Sigmoid colon (tissue), 7 donors: ENCODE measurements around the gene ZNF485. TPM values are rescaled to one million over a fixed set of nuclear protein-coding genes. Genes with fewer than 3 reads are reported as not detected.
"Not testable (repeated sequence)": the region's sequence is repeated elsewhere in the genome, so short reads cannot be mapped to it uniquely, and the experiment has no call there.

Experiments
- DNase-seq: peaks from one replicate; pipeline ENCODE4 v3.0.0-alpha.2; 2019
- H3K27ac ChIP-seq, 4 donors: fragments of 200-600 bp; sonication (generic); one replicate each; pipeline ENCODE4 v1.5.1; 2016 to 2019; ENCODE audit warnings: mild to moderate bottlenecking in 1 of 4
- H3K27me3 ChIP-seq, 3 donors: fragments of 200-600 bp; sonication (generic); one replicate each; pipeline ENCODE4 v1.5.1; 2019; ENCODE audit warnings: mild to moderate bottlenecking in 1 of 3
- H3K36me3 ChIP-seq, 4 donors: fragments of 200-600 bp; sonication (generic); one replicate each; pipeline ENCODE4 v1.5.1; 2016 to 2019
- H3K4me1 ChIP-seq, 4 donors: fragments of 200-600 bp; sonication (generic); one replicate each; pipeline ENCODE4 v1.5.1; 2017 to 2019
- H3K4me3 ChIP-seq, 4 donors: fragments of 200-600 bp; sonication (generic); one replicate each; pipeline ENCODE4 v1.5.1; 2017 to 2019; ENCODE audit warnings: mild to moderate bottlenecking in 2 of 4, moderate library complexity in 1 of 4
- H3K9me3 ChIP-seq, 4 donors: fragments of 200-600 bp in 3 of 4; sonication (generic) in 3 of 4; one replicate each; pipeline versions ENCODE4 v1.5.1 to v1.6.1; 2013 to 2019
- EP300 ChIP-seq, 4 donors: sonication (generic); formaldehyde crosslinking; IDR thresholded peaks; one replicate each; pipeline ENCODE4 v1.6.1; 2017; ENCODE audit warnings: antibody characterized with exemption in 4 of 4
- POLR2A ChIP-seq, 2 donors: fragments of 450-650 bp; IDR thresholded peaks; one replicate each; pipeline ENCODE4 v1.6.1; 2016; ENCODE audit warnings: antibody characterized with exemption in 2 of 2, mild to moderate bottlenecking in 2 of 2, moderate library complexity in 2 of 2
- POLR2AphosphoS5 ChIP-seq, 4 donors: sonication (generic); formaldehyde crosslinking; IDR thresholded peaks; one replicate each; pipeline ENCODE4 v1.6.1; 2017; ENCODE audit warnings: antibody characterized with exemption in 4 of 4
- WGBS, 2 donors: extraction: QIAGEN DNeasy Blood & Tissue Kit; methylation state at CpG; one replicate each; pipeline ENCODE4 v1.1.7; 2013; 5-methylcytosine and 5-hydroxymethylcytosine counted together
- intact Hi-C: fragments of 100-400 bp; cut with DNase I; formaldehyde crosslinking; loops from one replicate; pipeline ENCODE4 v1.15.1; 2023
- polyA plus RNA-seq, 3 donors: library from polyadenylated mRNA; stranded (reverse); fragments of 200-250 nt; gene quantifications; one replicate each; pipeline ENCODE4 v1.2.3, GENCODE V29; 2013
- total RNA-seq, 4 donors: library from RNA; depleted of rRNA; stranded (reverse); fragments of >200 nt; gene quantifications; one replicate each; pipeline ENCODE4 v1.1.0, GENCODE V29; 2016
- TF ChIP-seq, protein P1 (sequence below), 4 experiments: fragments of 450-650 bp in 3 of 4; fragments of 200-600 bp in 1 of 4; IDR thresholded peaks; one replicate each; pipeline ENCODE4 v1.5.1; 2016 to 2019; ENCODE audit warnings: antibody characterized with exemption in 4 of 4, mild to moderate bottlenecking in 3 of 4, moderate library complexity in 2 of 4
- donor health status: healthy with polysubstance abuse.
- donor health status: Bipolar disorder and iron deficiency.
- donor health status: healthy.

Gene ZNF485
- total and polyA plus RNA-seq, 7 donors, result 0.46 to 3.8 (median 2.5) TPM

DNA sequence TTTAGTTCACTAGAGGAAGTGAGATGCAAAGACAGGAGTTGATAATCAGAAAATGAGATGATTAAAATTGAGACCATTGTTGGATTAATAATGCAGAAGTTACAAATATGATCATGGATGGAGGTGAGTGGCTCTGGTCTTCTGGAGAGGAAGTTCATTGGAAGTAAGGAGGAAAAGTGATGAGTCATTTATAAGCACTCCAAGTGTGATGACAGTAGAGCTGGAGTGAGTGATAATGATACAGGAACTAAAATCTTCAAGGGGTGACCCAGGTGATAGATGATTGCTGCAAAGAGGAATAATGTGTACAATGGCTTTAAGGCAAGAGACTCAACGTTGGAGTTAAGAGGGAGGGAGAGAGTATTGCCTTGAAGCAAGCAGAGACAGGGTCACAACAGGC lies 21.7 kb downstream of the ZNF485 start:
- Histone ChIP-seq H3K27ac (no peak overlapping the region), H3K4me1 (no peaks in the 10 kb centered on the region), H3K9me3 (no peaks in the 10 kb centered on the region), H3K27me3 (no peaks in the 10 kb centered on the region), H3K36me3 (no peaks in the 10 kb centered on the region), H3K4me3 (no peak overlapping the region)
- intact Hi-C loops, result no loop called here
- 13 to 49% methylated on average over 1 of the region's 1 CpG for WGBS, 2 donors
- TF ChIP-seq EP300 (IDR thresholded peaks at IDR 0.05) (no peak), POLR2AphosphoS5 (IDR thresholded peaks at IDR 0.05) (no peak), POLR2A (IDR thresholded peaks at IDR 0.05) (no peak)
- TF ChIP-seq, protein P1, sequence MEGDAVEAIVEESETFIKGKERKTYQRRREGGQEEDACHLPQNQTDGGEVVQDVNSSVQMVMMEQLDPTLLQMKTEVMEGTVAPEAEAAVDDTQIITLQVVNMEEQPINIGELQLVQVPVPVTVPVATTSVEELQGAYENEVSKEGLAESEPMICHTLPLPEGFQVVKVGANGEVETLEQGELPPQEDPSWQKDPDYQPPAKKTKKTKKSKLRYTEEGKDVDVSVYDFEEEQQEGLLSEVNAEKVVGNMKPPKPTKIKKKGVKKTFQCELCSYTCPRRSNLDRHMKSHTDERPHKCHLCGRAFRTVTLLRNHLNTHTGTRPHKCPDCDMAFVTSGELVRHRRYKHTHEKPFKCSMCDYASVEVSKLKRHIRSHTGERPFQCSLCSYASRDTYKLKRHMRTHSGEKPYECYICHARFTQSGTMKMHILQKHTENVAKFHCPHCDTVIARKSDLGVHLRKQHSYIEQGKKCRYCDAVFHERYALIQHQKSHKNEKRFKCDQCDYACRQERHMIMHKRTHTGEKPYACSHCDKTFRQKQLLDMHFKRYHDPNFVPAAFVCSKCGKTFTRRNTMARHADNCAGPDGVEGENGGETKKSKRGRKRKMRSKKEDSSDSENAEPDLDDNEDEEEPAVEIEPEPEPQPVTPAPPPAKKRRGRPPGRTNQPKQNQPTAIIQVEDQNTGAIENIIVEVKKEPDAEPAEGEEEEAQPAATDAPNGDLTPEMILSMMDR (IDR thresholded peaks at IDR 0.05), result no peak
- DNase-seq, result no peak

GRCh38 chr10:43628956-43629355 lies 22.7 kb downstream of the ZNF485 start:
- no peak for DNase-seq
- H3K27me3 ChIP-seq, result no peaks in the 10 kb centered on the region
- no peaks in the 10 kb centered on the region for H3K4me1 ChIP-seq
- TF ChIP-seq, protein P1 (IDR thresholded peaks at IDR 0.05), result no peak
- no peak for TF ChIP-seq POLR2A (IDR thresholded peaks at IDR 0.05)
- TF ChIP-seq EP300 (IDR thresholded peaks at IDR 0.05), result no peak
- TF ChIP-seq POLR2AphosphoS5 (IDR thresholded peaks at IDR 0.05), result no peak
- H3K4me3 ChIP-seq, result no peak overlapping the region
- intact Hi-C loops, result no loop called here
- no peak overlapping the region for H3K27ac ChIP-seq
- H3K9me3 ChIP-seq, result peaks cover 0 to 3% (median 0%) of the 10 kb centered on the region in 4 donors
- 84 to 89% methylated on average over 4 of the region's 4 CpGs for WGBS, 2 donors
- no peaks in the 10 kb centered on the region for H3K36me3 ChIP-seq

- WGBS, 2 donors, result 69 to 75% methylated on average over 1 of the region's 1 CpG
- intact Hi-C loops, H3K36me3 ChIP-seq, H3K4me1 ChIP-seq, H3K4me3 ChIP-seq, DNase-seq, H3K27me3 ChIP-seq, H3K27ac ChIP-seq: not testable (repeated sequence)
- H3K9me3 ChIP-seq, result peaks cover 0 to 18% (median 3%) of the 10 kb centered on the region in 4 donors
Measured at GRCh38 chr10:43635816-43636215, 29.6 kb downstream of the ZNF485 start.

DNA sequence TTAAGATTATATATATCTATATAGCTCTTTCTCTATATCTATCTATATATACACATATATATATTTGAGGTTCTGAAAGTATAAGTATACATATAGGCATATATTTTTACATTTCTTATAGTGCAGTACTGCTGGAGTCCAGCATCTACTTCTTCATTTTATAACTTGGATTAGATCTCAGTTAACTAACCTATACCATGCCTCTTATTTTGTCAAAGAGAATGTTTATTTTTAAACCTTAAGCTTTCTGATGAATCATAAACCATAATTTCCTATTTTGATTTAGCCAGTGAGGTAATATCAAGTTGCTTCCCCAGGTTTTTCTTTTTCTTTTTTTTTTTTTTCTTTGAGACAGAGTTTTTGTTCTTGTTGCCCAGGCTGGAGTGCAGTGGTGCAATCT lies 34.4 kb downstream of the ZNF485 start:
- Histone ChIP-seq H3K36me3 (peaks cover 26 to 39% (median 29%) of the 10 kb centered on the region in 4 donors), H3K27ac (no peak overlapping the region), H3K27me3 (no peaks in the 10 kb centered on the region), H3K4me1 (no peaks in the 10 kb centered on the region), H3K4me3 (no peak overlapping the region), H3K9me3 (peaks cover 26 to 55% (median 39%) of the 10 kb centered on the region in 4 donors)
- DNase-seq, result no peak
- intact Hi-C loops, result no loop called here
- TF ChIP-seq POLR2A (IDR thresholded peaks at IDR 0.05), result no peak
- TF ChIP-seq, protein P1 (IDR thresholded peaks at IDR 0.05), result no peak

GRCh38 chr10:43644252-43644651 lies 38.0 kb downstream of the ZNF485 start:
- 96 to 98% methylated on average over 8 of the region's 8 CpGs for WGBS, 2 donors
- peaks cover 31 to 51% (median 34%) of the 10 kb centered on the region in 4 donors for H3K36me3 ChIP-seq
- intact Hi-C loops, result no loop called here
- peaks cover 0 to 13% (median 6%) of the 10 kb centered on the region in 4 donors for H3K4me1 ChIP-seq
- DNase-seq, result no peak
- no peak for TF ChIP-seq EP300 (IDR thresholded peaks at IDR 0.05)
- TF ChIP-seq POLR2A (IDR thresholded peaks at IDR 0.05), result no peak
- no peak for TF ChIP-seq POLR2AphosphoS5 (IDR thresholded peaks at IDR 0.05)
- TF ChIP-seq, protein P1 (IDR thresholded peaks at IDR 0.05), result no peak
- no peak overlapping the region for H3K27ac ChIP-seq
- H3K9me3 ChIP-seq, result peaks cover 29 to 60% (median 49%) of the 10 kb centered on the region in 4 donors
- no peaks in the 10 kb centered on the region for H3K27me3 ChIP-seq
- no peak overlapping the region for H3K4me3 ChIP-seq
